Thoracic aorta (tissue), 2 donors: ENCODE results near the gene FHIT. TPM values are rescaled to one million over a fixed set of nuclear protein-coding genes. Genes with fewer than 3 reads are reported as not detected.

Experiments used
- ATAC-seq: fragments of 150-250 bp; one replicate; pipeline ENCODE4 v1.8.0; 2017; ENCODE audit warnings: low read depth; ENCODE audit not compliant: insufficient number of reproducible peaks, low FRiP score
- DNase-seq: peaks from one replicate; pipeline ENCODE4 v3.0.0-alpha.2; 2020; ENCODE audit warnings: low spot score
- H3K27ac ChIP-seq, 2 donors: fragments of 200-600 bp; sonication (generic); 1 replicate in 1 of 2; 2 replicates in 1 of 2; pipeline ENCODE4 v1.5.1; 2016; ENCODE audit warnings: mild to moderate bottlenecking in 2 of 2, moderate library complexity in 2 of 2
- H3K27me3 ChIP-seq: fragments of 200-600 bp; sonication (generic); replicated peaks from 2 replicates; pipeline ENCODE4 v1.6.0; 2016; ENCODE audit warnings: mild to moderate bottlenecking; ENCODE audit not compliant: insufficient read depth
- H3K36me3 ChIP-seq: fragments of 200-600 bp; sonication (generic); one replicate; pipeline ENCODE4 v1.5.1; 2016
- H3K4me1 ChIP-seq, 2 donors: fragments of 200-600 bp; sonication (generic); 1 replicate in 1 of 2; 2 replicates in 1 of 2; pipeline versions ENCODE4 v1.5.1 to v1.6.0; 2016; ENCODE audit warnings: low read depth in 2 of 2, mild to moderate bottlenecking in 1 of 2; ENCODE audit not compliant: control insufficient read depth in 1 of 2
- H3K4me3 ChIP-seq: fragments of 200-600 bp; sonication (generic); 2 replicates; pipeline ENCODE4 v1.5.1; 2016; ENCODE audit warnings: mild to moderate bottlenecking
- H3K9me3 ChIP-seq: fragments of 200-600 bp; sonication (generic); 2 replicates; pipeline ENCODE4 v1.5.1; 2016
- CTCF ChIP-seq: fragments of 200-600 bp; sonication (generic); IDR thresholded peaks from one replicate; pipeline ENCODE4 v1.5.1; 2019; ENCODE audit warnings: antibody characterized with exemption
- total RNA-seq, 2 donors: library from RNA; depleted of rRNA; stranded (reverse); fragments of >200 nt; gene quantifications; one replicate each; pipeline versions ENCODE4 v1.1.0 to v1.2.3, GENCODE V29; 2016

FHIT gene
- total RNA-seq, 2 donors from 2014 or later, result 2.0 to 2.3 TPM

- no peak for TF ChIP-seq CTCF
- Histone ChIP-seq H3K27ac (no peak overlapping the region), H3K27me3 (no peaks in the 10 kb centered on the region), H3K4me1 (no peaks in the 10 kb centered on the region), H3K36me3 (no peaks in the 10 kb centered on the region), H3K9me3 (peaks cover 6% of the 10 kb centered on the region), H3K4me3 (no peak overlapping the region)
- no peak for ATAC-seq
- DNase-seq, result no peak
Observed at GRCh38 chr3:60781935-60782334, 469.3 kb downstream of the FHIT start.

- H3K27me3 ChIP-seq, result no peaks in the 10 kb centered on the region
- no peak overlapping the region for H3K27ac ChIP-seq
- DNase-seq (no peak), ATAC-seq (no peak)
- no peak overlapping the region for H3K4me3 ChIP-seq
- no peaks in the 10 kb centered on the region for H3K36me3 ChIP-seq
- H3K9me3 ChIP-seq, result peaks cover 8% of the 10 kb centered on the region
- no peaks in the 10 kb centered on the region for H3K4me1 ChIP-seq
- TF ChIP-seq CTCF, result no peak
Observed at GRCh38 chr3:60779637-60780036, 471.6 kb downstream of the FHIT start.

GRCh38 chr3:60775985-60776384 is 475.3 kb downstream of the FHIT start:
- DNase-seq, result no peak
- peaks cover 2% of the 10 kb centered on the region for H3K9me3 ChIP-seq
- H3K4me1 ChIP-seq, result no peaks in the 10 kb centered on the region
- no peak overlapping the region for H3K4me3 ChIP-seq
- H3K27ac ChIP-seq, result no peak overlapping the region
- H3K27me3 ChIP-seq, result no peaks in the 10 kb centered on the region
- no peaks in the 10 kb centered on the region for H3K36me3 ChIP-seq
- TF ChIP-seq CTCF, result no peak
- no peak for ATAC-seq

- DNase-seq (no peak), ATAC-seq (no peak)
- no peaks in the 10 kb centered on the region for H3K27me3 ChIP-seq
- H3K4me1 ChIP-seq, result no peaks in the 10 kb centered on the region
- H3K36me3 ChIP-seq, result no peaks in the 10 kb centered on the region
- no peak overlapping the region for H3K27ac ChIP-seq
- no peak overlapping the region for H3K4me3 ChIP-seq
- no peak for TF ChIP-seq CTCF
- peaks cover 2% of the 10 kb centered on the region for H3K9me3 ChIP-seq
Observed at GRCh38 chr3:60774617-60775016, 476.6 kb downstream of the FHIT start.

- no peak for TF ChIP-seq CTCF
- no peaks in the 10 kb centered on the region for H3K4me1 ChIP-seq
- ATAC-seq (no peak), DNase-seq (no peak)
- H3K9me3 ChIP-seq, result peaks cover 2% of the 10 kb centered on the region
- H3K4me3 ChIP-seq, result no peak overlapping the region
- H3K27me3 ChIP-seq, result no peaks in the 10 kb centered on the region
- H3K27ac ChIP-seq, result no peak overlapping the region
- no peaks in the 10 kb centered on the region for H3K36me3 ChIP-seq
Observed at GRCh38 chr3:60772584-60772983, 478.7 kb downstream of the FHIT start.
